IMR-90 (cell line): ENCODE results near the gene PEX10. TPM values are rescaled to one million over a fixed set of nuclear protein-coding genes. Genes with fewer than 3 reads are reported as not detected.

Experiments
- ATAC-seq: fragments of 200-7000 bp; cut with Tn5 transposase; 2 replicates; pipeline ENCODE4 v1.9.1; 2020; ENCODE audit warnings: low read depth, mild to moderate bottlenecking, moderate library complexity
- BruUV-seq: library from RNA; stranded (reverse); fragments of 400-500 nt; replicated peaks from 2 replicates; lab custom pipeline; 2021; lab: Mats Ljungman, UMichigan
- CTCF ChIA-PET: fragments of 300-600 bp; formaldehyde crosslinking; extraction: SDS; loops from one replicate; lab custom pipeline; 2021; ENCODE audit warnings: antibody characterized with exemption; lab: Yijun Ruan, JAX
- POLR2A ChIA-PET: fragments of 300-600 bp; sonication (Branson Sonifier 250); formaldehyde crosslinking; loops from one replicate; lab custom pipeline; 2022; ENCODE audit warnings: antibody characterized with exemption; ENCODE audit not compliant: unreplicated experiment; lab: Charles Lee
- DNase-seq: peaks from one replicate; pipeline ENCODE4 v3.0.0; 2013
- H2AFZ ChIP-seq: replicated peaks from 2 replicates; pipeline ENCODE3; 2013; ENCODE audit warnings: low read length, mild to moderate bottlenecking; ENCODE audit not compliant: poor library complexity
- H2AK5ac ChIP-seq: 2 replicates; pipeline ENCODE4 v1.6.1; 2013; ENCODE audit warnings: low read depth, low read length, inconsistent platforms
- H2AK9ac ChIP-seq: replicated peaks from 2 replicates; pipeline ENCODE3; 2013; ENCODE audit warnings: mild to moderate bottlenecking, low read depth, low read length, moderate library complexity; ENCODE audit not compliant: poor library complexity
- H2BK120ac ChIP-seq: 2 replicates; pipeline ENCODE4 v1.6.1; 2013; ENCODE audit warnings: low read depth, low read length, inconsistent platforms
- H2BK15ac ChIP-seq: 3 replicates; pipeline ENCODE4 v1.6.1; 2013; ENCODE audit warnings: low read depth, low read length, inconsistent platforms
- H2BK20ac ChIP-seq: 2 replicates; pipeline ENCODE4 v1.6.1; 2013; ENCODE audit warnings: low read depth, mild to moderate bottlenecking, inconsistent platforms, low read length, moderate library complexity
- H2BK5ac ChIP-seq: 2 replicates; pipeline ENCODE4 v1.6.1; 2013; ENCODE audit warnings: mild to moderate bottlenecking, low read depth, low read length, inconsistent platforms; ENCODE audit not compliant: poor library complexity, severe bottlenecking
- H3K14ac ChIP-seq: replicated peaks from 2 replicates; pipeline ENCODE4 v1.6.1; 2013; ENCODE audit warnings: low read depth, low read length, inconsistent platforms
- H3K18ac ChIP-seq: 2 replicates; pipeline ENCODE4 v1.6.1; 2013; ENCODE audit warnings: low read depth, low read length, control low read depth
- H3K23ac ChIP-seq: 2 replicates; pipeline ENCODE4 v1.6.1; 2013; ENCODE audit warnings: low read depth, low read length, inconsistent platforms
- H3K27ac ChIP-seq: 2 replicates; pipeline ENCODE4 v1.5.1; 2013; ENCODE audit warnings: mild to moderate bottlenecking, control low read depth, low read length; ENCODE audit not compliant: insufficient read depth
- H3K27me3 ChIP-seq: 2 replicates; pipeline ENCODE4 v1.6.1; 2013; ENCODE audit warnings: low read length; ENCODE audit not compliant: control insufficient read depth, insufficient read depth
- H3K36me3 ChIP-seq: 2 replicates; pipeline ENCODE4 v1.6.1; 2013; ENCODE audit warnings: low read length, mixed read lengths; ENCODE audit not compliant: control insufficient read depth, insufficient read depth
- H3K4ac ChIP-seq: 2 replicates; pipeline ENCODE4 v1.6.1; 2013; ENCODE audit warnings: low read depth, low read length, inconsistent platforms
- H3K4me1 ChIP-seq: 2 replicates; pipeline ENCODE4 v1.6.1; 2013; ENCODE audit warnings: low read length, mixed read lengths; ENCODE audit not compliant: control insufficient read depth, insufficient read depth
- H3K4me2 ChIP-seq: 2 replicates; pipeline ENCODE4 v1.6.1; 2013; ENCODE audit warnings: low read depth, mild to moderate bottlenecking, control low read depth, low read length, moderate library complexity
- H3K4me3 ChIP-seq: 2 replicates; pipeline ENCODE4 v1.5.1; 2013; ENCODE audit warnings: low read depth, mild to moderate bottlenecking, control low read depth, low read length, moderate library complexity; ENCODE audit not compliant: insufficient read depth
- H3K56ac ChIP-seq: 2 replicates; pipeline ENCODE4 v1.6.1; 2013; ENCODE audit warnings: low read length, inconsistent platforms; ENCODE audit not compliant: insufficient read depth; ENCODE audit errors: extremely low read depth
- H3K79me1 ChIP-seq, 2 experiments: 2 replicates each; pipeline ENCODE4 v1.6.1; 2013; ENCODE audit warnings: low read length in 2 of 2, inconsistent platforms in 1 of 2, low read depth in 1 of 2
- H3K9ac ChIP-seq: 2 replicates; pipeline ENCODE4 v1.6.1; 2013; ENCODE audit warnings: low read depth, low read length, control low read depth
- H3K9me1 ChIP-seq: 2 replicates; pipeline ENCODE4 v1.6.1; 2013; ENCODE audit warnings: low read length, inconsistent platforms; ENCODE audit not compliant: insufficient read depth
- H3K9me3 ChIP-seq: 2 replicates; pipeline ENCODE4 v1.6.1; 2013; ENCODE audit warnings: low read length; ENCODE audit not compliant: control insufficient read depth, insufficient read depth
- H4K20me1 ChIP-seq: 2 replicates; pipeline ENCODE4 v1.6.1; 2013; ENCODE audit warnings: low read length, inconsistent platforms; ENCODE audit not compliant: insufficient read depth
- H4K5ac ChIP-seq: 2 replicates; pipeline ENCODE4 v1.6.1; 2013; ENCODE audit warnings: mild to moderate bottlenecking, low read depth, low read length, control low read depth
- H4K8ac ChIP-seq, 2 experiments: 2 replicates each; pipeline ENCODE4 v1.6.1; 2013; ENCODE audit warnings: low read depth in 2 of 2, low read length in 2 of 2, control low read depth in 1 of 2, inconsistent platforms in 1 of 2
- H4K91ac ChIP-seq: 2 replicates; pipeline ENCODE4 v1.6.1; 2013; ENCODE audit warnings: low read depth, low read length, inconsistent platforms; ENCODE audit not compliant: insufficient read depth
- BHLHE40 ChIP-seq: fragments of 150-350 bp; IDR thresholded peaks from 2 replicates; pipeline ENCODE4 v1.6.1; 2016; ENCODE audit warnings: mild to moderate bottlenecking, low read depth, low read length
- CEBPB ChIP-seq: IDR thresholded peaks from 2 replicates; pipeline ENCODE4 v1.6.1; 2012; ENCODE audit warnings: low read depth, low read length, improper control_type of control experiment
- CHD1 ChIP-seq: IDR thresholded peaks from 2 replicates; pipeline ENCODE4 v1.6.1; 2012; ENCODE audit warnings: low read depth, low read length, improper control_type of control experiment
- CTCF ChIP-seq: conservative IDR thresholded peaks from 2 replicates; pipeline ENCODE4 v1.5.1; 2012; ENCODE audit warnings: mild to moderate bottlenecking, low read depth, low read length, improper control_type of control experiment
- MAFK ChIP-seq: IDR thresholded peaks from 2 replicates; pipeline ENCODE4 v1.6.1; 2012; ENCODE audit warnings: low read depth, low read length, improper control_type of control experiment
- MAZ ChIP-seq: IDR thresholded peaks from 2 replicates; pipeline ENCODE4 v1.6.1; 2012; ENCODE audit warnings: low read depth, mild to moderate bottlenecking, low read length, improper control_type of control experiment, moderate library complexity, borderline replicate concordance
- MXI1 ChIP-seq: IDR thresholded peaks from 2 replicates; pipeline ENCODE4 v1.6.1; 2012; ENCODE audit warnings: low read depth, mild to moderate bottlenecking, low read length, moderate library complexity, borderline replicate concordance
- POLR2A ChIP-seq: IDR thresholded peaks from 2 replicates; pipeline ENCODE4 v1.6.1; 2012; ENCODE audit warnings: mild to moderate bottlenecking, low read depth, low read length
- RAD21 ChIP-seq: IDR thresholded peaks from 2 replicates; pipeline ENCODE4 v1.6.1; 2012; ENCODE audit warnings: low read length, improper control_type of control experiment
- RCOR1 ChIP-seq: IDR thresholded peaks from 2 replicates; pipeline ENCODE4 v1.6.1; 2012; ENCODE audit warnings: mild to moderate bottlenecking, low read length, improper control_type of control experiment; ENCODE audit not compliant: insufficient replicate concordance
- SMC3 ChIP-seq: fragments of 150-350 bp; IDR thresholded peaks from 2 replicates; pipeline ENCODE4 v1.6.1; 2016; ENCODE audit warnings: low read depth, mild to moderate bottlenecking, antibody characterized with exemption, low read length, moderate library complexity
- USF2 ChIP-seq: fragments of 150-350 bp; IDR thresholded peaks from 2 replicates; pipeline ENCODE4 v1.6.1; 2017; ENCODE audit warnings: mild to moderate bottlenecking, antibody characterized with exemption, low read length, low read depth
- WGBS, 2 experiments: methylation state at CpG; one replicate each; pipeline versions ENCODE4 v1.1.5 to v1.1.7; 2013; ENCODE audit warnings: missing lambda C conversion rate in 2 of 2; ENCODE audit not compliant: insufficient read length in 1 of 2; ENCODE audit errors: extremely low coverage in 2 of 2; 5-methylcytosine and 5-hydroxymethylcytosine counted together
- dilution Hi-C: fragments of 300-500 bp; cut with HindIII; formaldehyde crosslinking; loops from one replicate; pipeline ENCODE4 v1.14.3; 2018; ENCODE audit warnings: low sequenced_read_pairs; ENCODE audit not compliant: unreplicated experiment
- in situ Hi-C: fragments of 300-500 bp; cut with MboI; formaldehyde crosslinking; loops from 3 replicates; pipeline ENCODE4 v1.14.3; 2019; ENCODE audit warnings: low sequenced_read_pairs, inconsistent platforms, mixed read lengths
- intact Hi-C: fragments of 100-400 bp; cut with micrococcal nuclease; formaldehyde crosslinking; loops from 2 replicates; pipeline ENCODE4 v1.10.0; 2022
- polyA plus RNA-seq, 3 experiments: library from polyadenylated mRNA; depleted of rRNA; stranded (reverse); fragments of >200 nt; gene quantifications; 2 replicates each; pipeline ENCODE4 v1.2.3, GENCODE V29; 2012; ENCODE audit warnings: low replicate concordance in 1 of 3
- total RNA-seq: library from RNA; depleted of rRNA; stranded (reverse); fragments of >200 nt; gene quantifications from 2 replicates; pipeline ENCODE4 v1.2.3, GENCODE V29; 2012

PEX10 gene
- total and polyA plus RNA-seq, 2 of the 4 experiments (the other 2 are of a cell fraction) = 16.9 to 19.7 TPM

GRCh38 chr1:2431518-2431917, 19.2 kb upstream of the PEX10 start:
- DNase-seq (no peak), ATAC-seq (no peak)
- Histone ChIP-seq H2BK20ac (no peak overlapping the region), H3K27ac (no peak overlapping the region), H3K9me1 (no peaks in the 10 kb centered on the region), H4K8ac (no peak overlapping the region), H3K9ac (no peak overlapping the region), H4K5ac (no peak overlapping the region), H2AK5ac (no peak overlapping the region), H3K4me2 (no peak overlapping the region), H3K27me3 (peaks cover 46% of the 10 kb centered on the region), H3K36me3 (no peaks in the 10 kb centered on the region), H3K9me3 (peaks cover 5% of the 10 kb centered on the region; the same call in 1 of the 2 replicates), H3K4me3 (no peak overlapping the region), H3K79me1 (no peaks in the 10 kb centered on the region), H2AK9ac (no peak overlapping the region), H2BK15ac (no peak overlapping the region), H2BK5ac (no peak overlapping the region), H3K4ac (no peak overlapping the region), H4K20me1 (no peaks in the 10 kb centered on the region; the same call in 1 of the 2 replicates), H3K4me1 (no peaks in the 10 kb centered on the region), H3K18ac (no peak overlapping the region), H3K14ac (no peak overlapping the region), H2BK120ac (no peak overlapping the region), H4K91ac (no peak overlapping the region), H2AFZ (no peak overlapping the region), H3K56ac (no peak overlapping the region), H3K23ac (no peak overlapping the region)
- TF ChIP-seq RCOR1 (no peak), RAD21 (no peak), MAZ (no peak), BHLHE40 (no peak), CHD1 (no peak), USF2 (no peak), SMC3 (no peak), MXI1 (no peak), POLR2A (no peak), MAFK (no peak), CTCF (no peak), CEBPB (no peak)
- in situ Hi-C loops (loop anchor here (25.0 kb wide), 1 partner anchor 631 kb away; the partner anchor contains the start of gene PRDM16), dilution Hi-C loops (no loop called here), intact Hi-C loops (loop anchor here (5.0 kb wide), 1 partner anchor 116 kb away; no protein-coding TSS in a partner anchor)
- ChIA-PET CTCF (no interaction called here), POLR2A (no interaction called here)
- no TSS peak for BruUV-seq
- WGBS, 2 experiments = no CpG with 5 or more reads among the region's 10 CpGs
